ENCODE results near the gene SLC16A2.

The SLC16A2 gene

DNA sequence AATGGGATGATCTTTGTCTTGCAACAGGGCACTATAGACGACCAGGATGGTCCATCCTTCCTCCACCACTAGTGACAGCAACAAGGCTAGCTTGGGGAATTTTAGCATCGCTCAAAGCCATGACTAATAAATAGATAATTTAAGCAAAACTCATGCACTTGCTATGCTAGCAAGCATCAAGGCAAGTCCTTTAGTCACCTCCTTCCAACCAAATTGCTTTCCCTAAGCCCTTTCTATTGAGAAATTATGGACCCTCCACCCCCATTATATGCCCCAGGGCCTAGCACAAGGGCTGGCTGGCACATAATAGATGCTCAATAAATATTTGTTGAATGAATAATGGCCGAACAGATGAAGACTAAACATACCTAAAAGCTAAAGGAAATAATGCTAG is 28.6 kb downstream of the SLC16A2 start:
- H2BK5ac ChIP-seq (ENCODE audit: low read length), result no peak overlapping the region
- no peak overlapping the region for H2AFZ ChIP-seq (ENCODE audit: low read length)
- H3K27ac ChIP-seq (replicated peaks; ENCODE audit: low read length), result no peak overlapping the region
- no peaks in the 10 kb centered on the region for H3K79me1 ChIP-seq (ENCODE audit: low read depth, low read length)
- no peaks in the 10 kb centered on the region for H3K4me1 ChIP-seq (ENCODE audit: control insufficient read depth in 2 of 2, insufficient read depth in 1 of 2, low read depth in 1 of 2, low read length in 2 of 2)
- no peak for DNase-seq (ENCODE audit: low spot score)
- H3K36me3 ChIP-seq (replicated peaks in 1 of 2; ENCODE audit: control insufficient read depth in 2 of 2, insufficient read depth in 2 of 2, low read length in 2 of 2), result no peaks in the 10 kb centered on the region
- H3K9ac ChIP-seq (ENCODE audit: low read depth, low read length, poor library complexity), result no peak overlapping the region
- no peak overlapping the region for H2BK15ac ChIP-seq (ENCODE audit: low read length)
- H2BK120ac ChIP-seq (ENCODE audit: low read depth, low read length), result no peak overlapping the region
- no peak overlapping the region for H3K23ac ChIP-seq (ENCODE audit: low read depth, low read length, poor library complexity)
- no peak overlapping the region for H3K4me2 ChIP-seq (ENCODE audit: insufficient read depth, low read length, poor library complexity, severe bottlenecking)
- no peaks in the 10 kb centered on the region for H3K27me3 ChIP-seq (ENCODE audit: control insufficient read depth in 3 of 3, insufficient read depth in 3 of 3, low read depth in 1 of 3, low read length in 3 of 3)
- no peak overlapping the region for H2AK5ac ChIP-seq (ENCODE audit: low read depth, low read length)
- no peaks in the 10 kb centered on the region for H3K9me3 ChIP-seq (replicated peaks in 1 of 2; ENCODE audit: control insufficient read depth in 2 of 2, insufficient read depth in 1 of 2, low read depth in 1 of 2, low read length in 2 of 2)
- no peak overlapping the region for H3K4me3 ChIP-seq (ENCODE audit: low read length in 2 of 2)
- no peak overlapping the region for H3K14ac ChIP-seq (ENCODE audit: low read length)
- no peak overlapping the region for H3K4ac ChIP-seq (ENCODE audit: low read length)
- no peak overlapping the region for H4K8ac ChIP-seq (ENCODE audit: low read depth, low read length)
- H2BK12ac ChIP-seq (ENCODE audit: low read length), result no peak overlapping the region
- no peak overlapping the region for H4K91ac ChIP-seq (ENCODE audit: low read depth, low read length, poor library complexity)
- no peak overlapping the region for H3K18ac ChIP-seq (ENCODE audit: low read length)
- WGBS, 2 donors (ENCODE audit: extremely low coverage in 2 of 2, insufficient read length in 2 of 2, insufficient replicate concordance in 1 of 2), result no CpG with 5 or more reads among the region's 3 CpGs

DNA sequence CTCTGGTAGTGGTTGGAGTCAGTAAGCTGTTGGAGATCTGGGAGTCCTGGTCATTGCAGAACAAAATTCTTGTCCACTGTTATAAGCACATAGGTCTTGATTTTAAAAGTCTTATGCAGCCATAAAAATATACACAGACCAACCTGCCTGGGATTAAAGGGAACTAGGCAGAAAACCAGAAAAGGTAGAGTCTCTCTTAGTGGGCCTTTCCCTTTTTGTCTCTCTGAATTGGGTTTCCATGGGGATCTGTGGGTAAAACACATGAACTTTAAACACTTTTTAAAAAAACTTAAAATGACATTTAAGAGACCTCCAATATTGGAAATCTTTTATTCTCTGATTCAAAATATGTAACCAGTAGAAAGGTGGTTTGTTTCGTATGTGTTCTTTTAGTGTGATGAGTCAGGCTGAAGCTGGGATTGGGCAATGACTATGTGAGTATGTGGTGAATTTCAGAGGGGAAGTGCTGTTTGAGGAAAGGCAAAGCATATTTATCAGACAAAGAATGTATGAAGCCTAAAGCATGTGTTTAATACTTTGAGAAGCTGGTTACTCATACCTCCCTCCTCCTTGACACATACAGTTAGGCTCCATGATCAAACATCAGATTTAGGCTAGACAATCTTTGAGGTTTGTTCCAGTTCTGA is 29.6 kb downstream of the SLC16A2 start:
- Histone ChIP-seq H3K9me3 (replicated peaks in 1 of 2; ENCODE audit: control insufficient read depth in 2 of 2, insufficient read depth in 1 of 2, low read depth in 1 of 2, low read length in 2 of 2) (no peaks in the 10 kb centered on the region), H3K14ac (ENCODE audit: low read length) (no peak overlapping the region)

DNA sequence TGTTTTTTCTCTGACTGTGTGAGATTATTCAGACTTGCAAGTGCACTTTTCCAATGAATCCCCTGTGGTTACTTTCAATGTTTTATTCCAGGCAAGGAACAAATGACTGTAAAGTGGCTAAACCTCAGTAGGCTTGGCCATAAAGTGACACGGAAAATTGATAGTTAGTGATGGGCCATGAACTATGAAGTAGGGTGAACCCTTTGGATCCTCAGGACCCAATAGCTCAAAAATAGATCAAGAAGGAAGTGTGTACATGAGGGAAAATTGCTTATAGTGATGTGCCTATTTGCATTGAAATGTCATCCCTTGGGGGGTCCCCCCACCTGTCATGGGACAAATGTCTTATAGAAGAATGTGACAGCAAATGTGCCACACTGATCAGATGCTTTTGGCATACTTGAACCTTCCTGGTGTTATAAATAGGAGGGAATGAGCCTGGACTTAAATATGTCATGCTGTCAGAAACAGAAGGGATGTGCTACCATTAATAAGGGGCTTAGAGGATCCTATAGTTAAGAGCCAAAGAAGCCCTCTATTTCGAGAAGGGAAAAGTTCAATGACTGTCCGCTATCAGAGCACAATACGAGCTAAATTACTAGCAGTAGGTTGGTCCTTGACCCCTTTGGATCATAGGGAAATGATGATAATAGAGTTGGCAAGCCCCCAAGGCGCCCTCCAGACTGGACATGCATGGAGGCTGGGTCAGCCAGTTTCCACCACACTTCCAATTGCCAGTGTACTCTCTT is 30.3 kb downstream of the SLC16A2 start:
- Histone ChIP-seq H3K4me2 (ENCODE audit: insufficient read depth, low read length, poor library complexity, severe bottlenecking) (no peak overlapping the region), H4K91ac (ENCODE audit: low read depth, low read length, poor library complexity) (no peak overlapping the region), H3K27me3 (ENCODE audit: control insufficient read depth in 3 of 3, insufficient read depth in 3 of 3, low read depth in 1 of 3, low read length in 3 of 3) (no peaks in the 10 kb centered on the region), H2BK120ac (ENCODE audit: low read depth, low read length) (no peak overlapping the region), H3K4ac (ENCODE audit: low read length) (no peak overlapping the region), H3K14ac (ENCODE audit: low read length) (no peak overlapping the region), H2AK5ac (ENCODE audit: low read depth, low read length) (no peak overlapping the region), H2BK5ac (ENCODE audit: low read length) (no peak overlapping the region), H3K79me1 (ENCODE audit: low read depth, low read length) (no peaks in the 10 kb centered on the region), H3K23ac (ENCODE audit: low read depth, low read length, poor library complexity) (no peak overlapping the region), H3K36me3 (replicated peaks in 1 of 2; ENCODE audit: control insufficient read depth in 2 of 2, insufficient read depth in 2 of 2, low read length in 2 of 2) (no peaks in the 10 kb centered on the region), H4K8ac (ENCODE audit: low read depth, low read length) (no peak overlapping the region), H2BK15ac (ENCODE audit: low read length) (no peak overlapping the region), H3K4me3 (ENCODE audit: low read length in 2 of 2) (no peak overlapping the region), H3K18ac (ENCODE audit: low read length) (no peak overlapping the region), H3K27ac (replicated peaks; ENCODE audit: low read length) (no peak overlapping the region), H2BK12ac (ENCODE audit: low read length) (no peak overlapping the region), H3K9me3 (replicated peaks in 1 of 2; ENCODE audit: control insufficient read depth in 2 of 2, insufficient read depth in 1 of 2, low read depth in 1 of 2, low read length in 2 of 2) (no peaks in the 10 kb centered on the region), H3K9ac (ENCODE audit: low read depth, low read length, poor library complexity) (no peak overlapping the region), H3K4me1 (ENCODE audit: control insufficient read depth in 2 of 2, insufficient read depth in 1 of 2, low read depth in 1 of 2, low read length in 2 of 2) (no peaks in the 10 kb centered on the region), H2AFZ (ENCODE audit: low read length) (no peak overlapping the region)
- DNase-seq (ENCODE audit: low spot score), result no peak
- no CpG with 5 or more reads among the region's 5 CpGs for WGBS, 2 donors (ENCODE audit: extremely low coverage in 2 of 2, insufficient read length in 2 of 2, insufficient replicate concordance in 1 of 2)

More for the DNA sequence above, 29.6 kb downstream of the SLC16A2 start:
- H3K27ac ChIP-seq (replicated peaks; ENCODE audit: low read length), result no peak overlapping the region
- no peak overlapping the region for H3K4me2 ChIP-seq (ENCODE audit: insufficient read depth, low read length, poor library complexity, severe bottlenecking)
- H4K8ac ChIP-seq (ENCODE audit: low read depth, low read length), result no peak overlapping the region
- H3K4me3 ChIP-seq (ENCODE audit: low read length in 2 of 2), result no peak overlapping the region
- H3K4me1 ChIP-seq (ENCODE audit: control insufficient read depth in 2 of 2, insufficient read depth in 1 of 2, low read depth in 1 of 2, low read length in 2 of 2), result no peaks in the 10 kb centered on the region
- WGBS, 2 donors (ENCODE audit: extremely low coverage in 2 of 2, insufficient read length in 2 of 2, insufficient replicate concordance in 1 of 2), result no CpG with 5 or more reads among the region's 1 CpG
- no peak for DNase-seq (ENCODE audit: low spot score)
- H2BK12ac ChIP-seq (ENCODE audit: low read length), result no peak overlapping the region
- H3K79me1 ChIP-seq (ENCODE audit: low read depth, low read length), result no peaks in the 10 kb centered on the region
- H3K36me3 ChIP-seq (replicated peaks in 1 of 2; ENCODE audit: control insufficient read depth in 2 of 2, insufficient read depth in 2 of 2, low read length in 2 of 2), result no peaks in the 10 kb centered on the region
- no peak overlapping the region for H3K9ac ChIP-seq (ENCODE audit: low read depth, low read length, poor library complexity)
- H4K91ac ChIP-seq (ENCODE audit: low read depth, low read length, poor library complexity), result no peak overlapping the region
- H2BK120ac ChIP-seq (ENCODE audit: low read depth, low read length), result no peak overlapping the region
- no peak overlapping the region for H2BK5ac ChIP-seq (ENCODE audit: low read length)
- no peak overlapping the region for H2BK15ac ChIP-seq (ENCODE audit: low read length)
- H2AFZ ChIP-seq (ENCODE audit: low read length), result no peak overlapping the region
- no peak overlapping the region for H3K18ac ChIP-seq (ENCODE audit: low read length)
- no peak overlapping the region for H3K23ac ChIP-seq (ENCODE audit: low read depth, low read length, poor library complexity)
- H3K4ac ChIP-seq (ENCODE audit: low read length), result no peak overlapping the region
- no peak overlapping the region for H2AK5ac ChIP-seq (ENCODE audit: low read depth, low read length)
- H3K27me3 ChIP-seq (ENCODE audit: control insufficient read depth in 3 of 3, insufficient read depth in 3 of 3, low read depth in 1 of 3, low read length in 3 of 3), result no peaks in the 10 kb centered on the region

DNA sequence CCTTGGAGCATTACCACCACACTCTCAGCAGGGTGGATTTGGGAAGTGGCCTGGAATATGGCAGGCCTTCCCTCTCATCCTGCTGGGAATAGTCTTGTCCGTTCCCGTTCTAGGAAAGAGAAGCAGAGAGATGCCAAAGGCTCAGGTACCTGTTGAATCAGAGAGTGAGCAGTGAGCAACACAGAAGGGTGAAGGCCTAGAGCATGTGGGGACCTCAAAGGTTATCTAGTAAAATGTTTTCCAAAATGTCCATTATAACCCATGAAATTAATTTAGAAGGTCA is 30.8 kb downstream of the SLC16A2 start:
- H3K4me3 ChIP-seq (ENCODE audit: low read length in 2 of 2), result no peak overlapping the region
- no peaks in the 10 kb centered on the region for H3K9me3 ChIP-seq (replicated peaks in 1 of 2; ENCODE audit: control insufficient read depth in 2 of 2, insufficient read depth in 1 of 2, low read depth in 1 of 2, low read length in 2 of 2)
- no peak overlapping the region for H2AK5ac ChIP-seq (ENCODE audit: low read depth, low read length)
- H3K9ac ChIP-seq (ENCODE audit: low read depth, low read length, poor library complexity), result no peak overlapping the region
- H3K4me1 ChIP-seq (ENCODE audit: control insufficient read depth in 2 of 2, insufficient read depth in 1 of 2, low read depth in 1 of 2, low read length in 2 of 2), result no peaks in the 10 kb centered on the region
- H2BK5ac ChIP-seq (ENCODE audit: low read length), result no peak overlapping the region
- no peaks in the 10 kb centered on the region for H3K79me1 ChIP-seq (ENCODE audit: low read depth, low read length)
- H4K91ac ChIP-seq (ENCODE audit: low read depth, low read length, poor library complexity), result no peak overlapping the region
- no peak overlapping the region for H2BK15ac ChIP-seq (ENCODE audit: low read length)
- no peak overlapping the region for H2AFZ ChIP-seq (ENCODE audit: low read length)
- H3K4me2 ChIP-seq (ENCODE audit: insufficient read depth, low read length, poor library complexity, severe bottlenecking), result no peak overlapping the region
- H3K27ac ChIP-seq (replicated peaks; ENCODE audit: low read length), result no peak overlapping the region
- H3K4ac ChIP-seq (ENCODE audit: low read length), result no peak overlapping the region
- no peak overlapping the region for H3K14ac ChIP-seq (ENCODE audit: low read length)
- H3K18ac ChIP-seq (ENCODE audit: low read length), result no peak overlapping the region
- no peak overlapping the region for H2BK120ac ChIP-seq (ENCODE audit: low read depth, low read length)
- no peaks in the 10 kb centered on the region for H3K36me3 ChIP-seq (replicated peaks in 1 of 2; ENCODE audit: control insufficient read depth in 2 of 2, insufficient read depth in 2 of 2, low read length in 2 of 2)
- H3K23ac ChIP-seq (ENCODE audit: low read depth, low read length, poor library complexity), result no peak overlapping the region
- H4K8ac ChIP-seq (ENCODE audit: low read depth, low read length), result no peak overlapping the region
- WGBS, 2 donors (ENCODE audit: extremely low coverage in 2 of 2, insufficient read length in 2 of 2, insufficient replicate concordance in 1 of 2), result no CpG with 5 or more reads among the region's 2 CpGs
- no peak for DNase-seq (ENCODE audit: low spot score)
- H2BK12ac ChIP-seq (ENCODE audit: low read length), result no peak overlapping the region
- no peaks in the 10 kb centered on the region for H3K27me3 ChIP-seq (ENCODE audit: control insufficient read depth in 3 of 3, insufficient read depth in 3 of 3, low read depth in 1 of 3, low read length in 3 of 3)

All from neuronal stem cell (in vitro differentiated cells).